NOMO-1 treated with DMSO at 0.1 percent for 48 hours (cell line): ENCODE measurements around the gene KIDINS220.
A peak's percentile ranks its signal among the peaks of the same experiment; 100 is the strongest.

Experiments
- DNase-seq: peaks from one replicate; lab custom pipeline; 2025; ENCODE audit not compliant: unreplicated experiment; lab: John Stamatoyannopoulos, UW

Gene KIDINS220

DNA sequence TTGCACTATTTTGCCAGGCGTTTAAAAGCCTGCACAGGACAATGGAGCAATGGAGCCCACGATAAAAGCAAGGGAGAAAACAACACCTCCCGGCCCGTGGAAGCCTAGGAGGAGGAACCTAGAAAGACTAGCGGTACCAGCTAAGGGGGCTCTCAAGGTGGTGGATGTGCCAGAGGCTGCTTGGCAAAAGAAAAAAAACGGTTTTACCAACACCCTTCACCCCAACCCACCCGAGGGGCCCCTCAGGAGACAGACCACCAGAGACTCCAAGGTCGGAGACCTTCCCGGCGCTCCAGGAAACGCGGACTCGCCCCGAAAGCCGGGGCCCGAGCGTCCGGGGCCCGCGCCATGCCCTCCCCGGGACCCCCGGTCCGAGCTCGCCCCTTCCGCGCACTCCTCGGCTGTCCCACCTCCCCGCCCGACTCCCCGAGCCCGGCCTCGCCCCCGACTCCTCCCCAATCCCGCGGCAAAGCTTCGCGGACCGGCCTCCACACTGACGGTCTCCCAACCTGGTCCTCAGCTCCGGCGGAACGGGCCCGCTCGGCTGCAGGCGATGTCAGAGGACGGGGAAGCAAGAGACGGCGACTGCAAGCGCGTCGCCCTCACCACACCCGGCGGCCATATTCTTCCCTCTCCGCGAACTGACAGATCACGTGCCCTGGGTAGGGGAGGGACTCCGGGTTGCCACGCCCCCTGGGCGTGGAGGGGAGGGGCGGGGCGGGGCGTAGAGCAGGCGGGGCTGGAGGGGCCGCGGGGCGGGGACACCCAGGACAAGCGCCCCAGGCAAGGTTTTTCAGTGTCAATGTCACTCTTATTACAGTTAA, at the start of gene KIDINS220:
KIDINS220 (minus strand) TSS at position 643 of the 824 bp plus-strand sequence. CDS start 10,520 bp downstream, outside the sequence.
- DNase-seq: peak; percentile 69

GRCh38 chr2:8886876-8887275, 49.5 kb upstream of the KIDINS220 start:
- no peak for DNase-seq

DNA sequence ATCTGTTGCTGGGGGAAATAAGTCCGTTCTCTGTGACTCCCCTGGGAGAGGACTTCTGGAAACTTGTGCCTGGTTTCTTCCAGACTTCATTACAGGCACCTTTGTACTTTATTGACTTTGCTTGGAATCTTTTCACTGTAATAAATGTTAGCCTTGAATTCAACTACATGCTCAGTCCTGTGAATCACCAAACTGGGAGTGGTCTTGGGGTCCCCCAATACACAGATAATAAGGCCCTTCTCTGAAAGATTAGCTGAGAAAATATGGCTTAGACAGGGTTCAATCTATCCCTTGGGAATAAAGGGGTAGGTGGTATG, 48.7 kb upstream of the KIDINS220 start:
- DNase-seq: no peak

GRCh38 chr2:8885449-8886201, 48.2 kb upstream of the KIDINS220 start:
- no peak for DNase-seq

DNA sequence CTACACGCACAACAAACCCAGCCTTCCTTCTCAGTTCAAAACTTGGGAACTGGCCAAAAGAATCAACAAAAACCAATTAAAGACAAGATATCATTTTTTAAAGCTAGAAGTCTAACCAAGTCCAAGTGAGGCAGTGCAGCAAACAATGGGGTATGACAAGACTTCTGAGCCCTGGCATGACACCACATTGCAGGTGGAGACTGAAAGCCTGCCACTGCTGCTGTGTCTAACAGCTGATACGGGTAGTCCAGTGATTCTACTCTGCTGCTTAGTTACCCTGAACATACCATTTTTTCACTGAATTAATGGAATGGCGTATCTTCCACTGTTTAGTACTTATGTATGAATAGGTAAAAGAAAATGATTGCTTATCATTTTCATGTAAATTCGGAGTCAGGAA, 47.4 kb upstream of the KIDINS220 start:
- no peak for DNase-seq

- no peak for DNase-seq
Observed at GRCh38 chr2:8882094-8882493, 44.7 kb upstream of the KIDINS220 start.

- DNase-seq: no peak
Observed at GRCh38 chr2:8877894-8878293, 40.5 kb upstream of the KIDINS220 start.

- DNase-seq: no peak
Observed at GRCh38 chr2:8877332-8877731, 39.9 kb upstream of the KIDINS220 start.

DNA sequence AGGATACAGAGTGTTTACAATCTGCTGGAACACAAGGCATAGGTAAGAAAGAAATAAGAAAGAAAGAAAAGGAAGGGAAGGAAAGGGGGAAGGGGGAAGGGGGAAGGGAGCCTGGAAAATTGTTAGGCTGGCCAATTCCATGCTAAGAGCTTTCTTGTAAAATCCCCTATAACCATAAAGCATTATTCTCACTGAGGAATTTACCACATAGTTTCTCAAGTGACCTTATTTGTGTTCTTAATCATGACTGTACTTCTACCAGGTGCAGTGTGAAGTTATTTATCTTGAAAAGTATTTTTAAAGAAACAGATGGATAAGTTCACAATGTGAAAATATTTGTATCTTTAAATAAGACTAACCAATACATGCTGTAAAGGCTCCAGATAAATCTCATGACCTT, 39.2 kb upstream of the KIDINS220 start:
- no peak for DNase-seq

GRCh38 chr2:8872821-8873432, 35.5 kb upstream of the KIDINS220 start:
- peak; percentile 45 for DNase-seq

DNA sequence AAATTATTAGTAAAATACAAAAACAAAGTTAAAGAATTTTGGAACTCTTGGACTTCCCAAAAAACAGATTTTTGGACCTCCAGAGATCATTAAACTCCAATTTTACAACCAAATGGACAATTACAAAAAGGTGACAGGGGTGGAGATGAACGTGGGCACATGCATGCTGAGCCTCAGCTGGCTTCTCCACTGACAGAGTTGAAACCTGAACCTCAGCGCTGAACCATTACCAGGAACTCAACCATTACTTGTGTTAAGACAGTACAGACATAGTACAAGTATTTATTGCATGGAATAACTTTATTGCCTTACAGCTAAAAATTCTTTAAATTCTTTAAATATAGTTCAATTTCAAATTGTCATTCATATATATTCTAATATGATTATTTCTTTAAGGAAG, 33.0 kb upstream of the KIDINS220 start:
- DNase-seq: no peak

- no peak for DNase-seq
Observed at GRCh38 chr2:8867363-8867762, 29.9 kb upstream of the KIDINS220 start.

DNA sequence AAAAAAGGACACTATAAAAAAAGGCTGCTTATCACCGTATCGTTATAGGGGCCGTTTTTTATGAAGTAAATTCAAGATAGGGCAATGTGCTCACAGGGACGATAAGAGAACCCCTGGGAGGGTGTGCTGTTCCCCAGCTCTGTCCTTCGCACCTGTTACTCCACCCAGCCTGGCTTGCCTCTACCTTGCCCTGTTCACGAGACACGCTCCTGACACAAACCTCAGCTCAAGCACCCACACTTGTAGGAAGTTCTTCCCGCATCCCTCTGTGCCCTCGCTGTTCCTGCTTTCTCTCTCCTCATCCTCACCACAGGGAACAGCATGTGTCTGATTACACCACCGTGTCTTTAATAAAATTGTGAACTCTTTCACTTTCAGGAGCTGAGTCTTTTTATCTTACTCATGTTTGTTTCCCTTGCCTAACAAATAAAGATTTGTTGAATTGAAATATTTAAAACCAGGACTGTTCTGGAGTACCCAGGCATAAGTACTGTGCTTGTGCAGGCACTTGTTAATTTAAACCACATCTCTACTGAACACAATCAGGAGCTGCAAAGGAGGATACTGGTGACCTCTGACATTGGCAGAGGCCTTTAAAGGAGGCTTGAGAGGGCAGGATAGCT, 26.0 kb upstream of the KIDINS220 start:
- no peak for DNase-seq

- no peak for DNase-seq
Observed at GRCh38 chr2:8862230-8862629, 24.8 kb upstream of the KIDINS220 start.

- no peak for DNase-seq
Observed at GRCh38 chr2:8861797-8862196, 24.4 kb upstream of the KIDINS220 start.

DNA sequence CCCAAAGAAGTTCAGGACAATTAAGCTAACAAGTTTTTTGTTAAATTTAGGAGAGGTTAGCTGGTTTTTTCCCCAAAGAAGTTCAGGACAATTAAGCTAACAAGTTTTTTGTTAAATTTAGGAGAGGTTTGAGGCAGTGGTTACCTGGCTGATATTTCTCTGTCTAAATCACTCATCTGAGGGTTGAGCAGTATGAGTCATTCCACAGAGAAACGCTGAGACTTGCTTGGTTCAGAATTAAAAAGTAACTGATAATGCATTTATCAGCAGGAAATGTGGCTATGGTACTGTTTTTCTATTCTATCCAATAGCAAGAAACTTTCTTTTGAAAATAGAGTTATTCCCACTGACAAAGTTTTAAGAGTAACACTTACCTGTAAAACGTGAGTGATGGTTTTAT, 22.8 kb upstream of the KIDINS220 start:
- no peak for DNase-seq

- DNase-seq: no peak
Observed at GRCh38 chr2:8858910-8859309, 21.5 kb upstream of the KIDINS220 start.

- no peak for DNase-seq
Observed at GRCh38 chr2:8858264-8858663, 20.9 kb upstream of the KIDINS220 start.

- DNase-seq: no peak
Observed at GRCh38 chr2:8857709-8858108, 20.3 kb upstream of the KIDINS220 start.

GRCh38 chr2:8856176-8856575, 18.8 kb upstream of the KIDINS220 start:
- no peak for DNase-seq

DNA sequence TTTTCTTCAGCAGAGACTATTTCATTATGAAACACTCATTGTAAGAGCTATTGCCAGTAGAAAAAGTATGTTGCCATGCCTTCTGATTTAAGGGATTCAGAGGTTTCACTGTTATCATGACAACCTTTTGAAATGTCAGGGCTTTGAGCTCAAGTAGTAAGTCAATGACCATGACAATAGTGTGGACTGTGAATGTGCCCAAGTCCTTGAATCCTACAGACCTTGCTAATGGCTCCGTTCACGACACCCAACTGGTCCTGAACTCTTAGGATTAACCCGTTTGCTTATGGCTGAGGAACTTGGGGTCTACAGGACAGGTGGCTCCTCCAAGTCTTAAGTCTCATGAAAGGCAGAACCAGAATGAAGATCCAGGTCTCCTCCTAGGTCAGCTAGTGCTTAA, 17.6 kb upstream of the KIDINS220 start:
- DNase-seq: no peak

- DNase-seq: no peak
Observed at GRCh38 chr2:8853426-8853825, 16.0 kb upstream of the KIDINS220 start.
